Nephron progenitor cell (in vitro differentiated cells): ENCODE measurements around the gene ALK.

Source experiments
- DNase-seq: peaks from one replicate; pipeline ENCODE4 v3.0.0; 2021
- H3K27ac Mint-ChIP-seq: 2 replicates; pipeline ENCODE4 v1.8.0; 2021; ENCODE audit warnings: mild to moderate bottlenecking, moderate library complexity, mixed read lengths
- H3K27me3 Mint-ChIP-seq: 2 replicates; pipeline ENCODE4 v1.8.0; 2021; ENCODE audit warnings: mild to moderate bottlenecking, low read depth, mixed read lengths; ENCODE audit not compliant: poor library complexity
- H3K36me3 Mint-ChIP-seq: 2 replicates; pipeline ENCODE4 v1.8.0; 2021; ENCODE audit warnings: low read depth, mixed read lengths
- H3K4me1 Mint-ChIP-seq: 2 replicates; pipeline ENCODE4 v1.8.0; 2021; ENCODE audit warnings: mixed read lengths
- H3K4me3 Mint-ChIP-seq: 2 replicates; pipeline ENCODE4 v1.8.0; 2021; ENCODE audit warnings: mild to moderate bottlenecking, moderate library complexity, mixed read lengths
- H3K9me3 Mint-ChIP-seq: 2 replicates; pipeline ENCODE4 v1.8.0; 2021; ENCODE audit warnings: mild to moderate bottlenecking, moderate library complexity, mixed read lengths
- CTCF ChIP-seq: fragments of 200-600 bp; sonication (generic); IDR thresholded peaks from 2 replicates; pipeline ENCODE4 v1.5.0; 2021; ENCODE audit warnings: antibody characterized with exemption

The ALK gene

GRCh38 chr2:29583548-29584156 is 337.7 kb downstream of the ALK start:
- Mint-ChIP-seq H3K4me1 (peaks cover 16% of the 10 kb centered on the region), H3K4me3 (no peak overlapping the region), H3K36me3 (no peaks in the 10 kb centered on the region), H3K9me3 (no peaks in the 10 kb centered on the region), H3K27ac (no peak overlapping the region), H3K27me3 (peaks cover 13% of the 10 kb centered on the region)
- DNase-seq: no peak
- no peak for TF ChIP-seq CTCF

DNA sequence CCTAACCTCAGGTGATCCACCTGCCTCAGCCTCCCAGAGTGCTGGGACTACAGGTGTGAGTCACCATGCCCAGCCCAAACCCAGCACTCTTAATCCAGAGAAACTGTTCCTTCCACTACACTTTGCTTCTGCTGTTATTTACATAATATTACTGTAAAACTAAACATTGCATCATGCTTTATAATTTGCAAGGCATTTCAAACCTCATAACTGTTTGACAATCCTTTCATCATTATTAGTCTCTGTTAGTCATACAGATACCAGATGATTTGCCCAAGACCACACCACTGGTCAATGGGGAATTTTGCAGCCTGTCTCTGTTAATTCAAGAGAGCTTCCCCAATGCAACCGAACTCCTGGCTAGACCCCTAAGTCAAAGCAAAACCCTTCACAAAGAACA is 338.3 kb downstream of the ALK start:
- DNase-seq: no peak
- H3K36me3 Mint-ChIP-seq: no peaks in the 10 kb centered on the region
- H3K9me3 Mint-ChIP-seq: no peaks in the 10 kb centered on the region
- peaks cover 13% of the 10 kb centered on the region for H3K27me3 Mint-ChIP-seq
- no peak for TF ChIP-seq CTCF
- H3K4me1 Mint-ChIP-seq: peaks cover 18% of the 10 kb centered on the region
- H3K27ac Mint-ChIP-seq: no peak overlapping the region
- H3K4me3 Mint-ChIP-seq: no peak overlapping the region

- Mint-ChIP-seq H3K4me3 (no peak overlapping the region), H3K4me1 (peaks cover 28% of the 10 kb centered on the region), H3K36me3 (no peaks in the 10 kb centered on the region), H3K27ac (no peak overlapping the region), H3K9me3 (no peaks in the 10 kb centered on the region), H3K27me3 (peaks cover 18% of the 10 kb centered on the region)
- DNase-seq: no peak
- no peak for TF ChIP-seq CTCF
These were observed 339.3 kb downstream of the ALK start for GRCh38 chr2:29582062-29582461.

GRCh38 chr2:29580223-29580622 is 341.2 kb downstream of the ALK start:
- TF ChIP-seq CTCF: no peak
- peaks cover 36% of the 10 kb centered on the region for H3K4me1 Mint-ChIP-seq
- H3K27ac Mint-ChIP-seq: no peak overlapping the region
- no peak for DNase-seq
- H3K4me3 Mint-ChIP-seq: no peak overlapping the region
- H3K9me3 Mint-ChIP-seq: no peaks in the 10 kb centered on the region
- no peaks in the 10 kb centered on the region for H3K36me3 Mint-ChIP-seq
- peaks cover 18% of the 10 kb centered on the region for H3K27me3 Mint-ChIP-seq

GRCh38 chr2:29579495-29580169 is 341.8 kb downstream of the ALK start:
- no peak overlapping the region for H3K4me3 Mint-ChIP-seq
- H3K4me1 Mint-ChIP-seq: peaks cover 42% of the 10 kb centered on the region
- TF ChIP-seq CTCF: no peak

DNA sequence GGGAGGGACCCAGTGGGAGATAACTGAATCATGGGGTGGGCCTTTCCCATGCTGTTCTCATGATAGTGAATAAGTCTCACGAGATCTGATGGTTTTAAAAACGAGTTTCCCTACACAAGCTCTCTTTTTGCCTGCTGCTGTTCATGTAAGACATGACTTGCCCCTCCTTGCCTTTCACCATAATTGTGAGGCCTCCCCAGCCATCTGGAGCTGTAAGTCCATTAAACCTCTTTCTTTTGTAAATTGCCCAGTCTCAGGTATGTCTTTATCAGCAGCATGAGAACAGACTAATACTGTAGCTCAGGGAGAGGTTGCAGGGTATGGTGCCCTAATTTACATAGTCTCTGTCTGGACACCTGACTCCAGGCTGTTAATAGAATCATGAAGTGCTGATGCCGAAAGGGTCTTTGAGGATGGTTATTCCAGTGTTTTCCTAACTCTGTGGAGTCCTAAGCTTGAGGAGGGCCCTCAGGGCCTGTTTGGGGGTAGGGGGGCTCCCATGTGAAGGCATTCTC is 343.2 kb downstream of the ALK start:
- DNase-seq: no peak
- Mint-ChIP-seq H3K4me3 (no peak overlapping the region), H3K4me1 (peaks cover 51% of the 10 kb centered on the region), H3K27me3 (peaks cover 10% of the 10 kb centered on the region), H3K9me3 (no peaks in the 10 kb centered on the region), H3K27ac (no peak overlapping the region), H3K36me3 (no peaks in the 10 kb centered on the region)
- TF ChIP-seq CTCF: no peak

More at GRCh38 chr2:29579495-29580169, 341.8 kb downstream of the ALK start:
- no peak for DNase-seq
- Mint-ChIP-seq H3K36me3 (no peaks in the 10 kb centered on the region), H3K27ac (no peak overlapping the region), H3K9me3 (no peaks in the 10 kb centered on the region), H3K27me3 (peaks cover 18% of the 10 kb centered on the region)
